Stimulated activated CD4-positive, alpha-beta T cell treated with anti-CD3 and anti-CD28 coated beads, Interleukin-1b, Interleukin-23, amount 100 ng/mL, for 1 hour (primary cell): ENCODE data around the gene ACSF2.
"Not testable (repeated sequence)": the region's sequence is repeated elsewhere in the genome, so short reads cannot be mapped to it uniquely, and the experiment has no call there.

Source experiments
- DNase-seq, 2 donors: peaks; one replicate each; pipeline ENCODE4 v3.0.0-alpha.2; 2020; ENCODE audit warnings: low read depth in 2 of 2

ACSF2 gene

GRCh38 chr17:50412188-50412732, 13.8 kb upstream of the ACSF2 start:
- DNase-seq, result no peak

GRCh38 chr17:50414808-50415207, 11.2 kb upstream of the ACSF2 start:
- DNase-seq, result no peak

GRCh38 chr17:50419577-50419976, 6.4 kb upstream of the ACSF2 start:
- not testable (repeated sequence) for DNase-seq

- no peak for DNase-seq
These were observed 5.5 kb upstream of the ACSF2 start for GRCh38 chr17:50420419-50421112.

- no peak for DNase-seq
These were observed 4.5 kb upstream of the ACSF2 start for GRCh38 chr17:50421308-50422051.

- DNase-seq, result no peak
These were observed 3.3 kb upstream of the ACSF2 start for GRCh38 chr17:50422738-50423137.

- DNase-seq, result no peak
These were observed 2.4 kb upstream of the ACSF2 start for GRCh38 chr17:50423553-50424159.

- DNase-seq, result no peak
These were observed 1.6 kb upstream of the ACSF2 start for GRCh38 chr17:50424246-50424995.

GRCh38 chr17:50424996-50425681, 879 bp upstream of the ACSF2 start:
- DNase-seq, result no peak

GRCh38 chr17:50426472-50426782, 409 bp downstream of the ACSF2 start:
- DNase-seq, result no peak

- no peak for DNase-seq
These were observed 1.1 kb downstream of the ACSF2 start for GRCh38 chr17:50426814-50427787.

GRCh38 chr17:50428126-50428525, 2.1 kb downstream of the ACSF2 start:
- not testable (repeated sequence) for DNase-seq

- no peak for DNase-seq
These were observed 2.9 kb downstream of the ACSF2 start for GRCh38 chr17:50428831-50429424.

GRCh38 chr17:50429793-50430192, 3.8 kb downstream of the ACSF2 start:
- DNase-seq, result no peak

GRCh38 chr17:50430821-50431618, 5.0 kb downstream of the ACSF2 start:
- DNase-seq, result no peak

- no peak for DNase-seq
These were observed 6.2 kb downstream of the ACSF2 start for GRCh38 chr17:50432125-50432762.

GRCh38 chr17:50437409-50437808, 11.4 kb downstream of the ACSF2 start:
- DNase-seq, result no peak

- DNase-seq, result no peak
These were observed 13.0 kb downstream of the ACSF2 start for GRCh38 chr17:50439008-50439407.
